Esophagus muscularis mucosa (tissue), 3 donors: Measurements from ENCODE around the gene CMTM7.

Source experiments
- CTCF ChIP-seq, 3 experiments: fragments of 200-600 bp in 2 of 3; fragments of 450-650 bp in 1 of 3; sonication (generic) in 2 of 3; IDR thresholded peaks; one replicate each; pipeline ENCODE4 v1.5.1; 2017 to 2019; ENCODE audit warnings: antibody characterized with exemption in 3 of 3, mild to moderate bottlenecking in 2 of 3, moderate library complexity in 1 of 3
- EP300 ChIP-seq: sonication (generic); formaldehyde crosslinking; IDR thresholded peaks from one replicate; pipeline ENCODE4 v1.6.1; 2017; ENCODE audit warnings: antibody characterized with exemption

DNA sequence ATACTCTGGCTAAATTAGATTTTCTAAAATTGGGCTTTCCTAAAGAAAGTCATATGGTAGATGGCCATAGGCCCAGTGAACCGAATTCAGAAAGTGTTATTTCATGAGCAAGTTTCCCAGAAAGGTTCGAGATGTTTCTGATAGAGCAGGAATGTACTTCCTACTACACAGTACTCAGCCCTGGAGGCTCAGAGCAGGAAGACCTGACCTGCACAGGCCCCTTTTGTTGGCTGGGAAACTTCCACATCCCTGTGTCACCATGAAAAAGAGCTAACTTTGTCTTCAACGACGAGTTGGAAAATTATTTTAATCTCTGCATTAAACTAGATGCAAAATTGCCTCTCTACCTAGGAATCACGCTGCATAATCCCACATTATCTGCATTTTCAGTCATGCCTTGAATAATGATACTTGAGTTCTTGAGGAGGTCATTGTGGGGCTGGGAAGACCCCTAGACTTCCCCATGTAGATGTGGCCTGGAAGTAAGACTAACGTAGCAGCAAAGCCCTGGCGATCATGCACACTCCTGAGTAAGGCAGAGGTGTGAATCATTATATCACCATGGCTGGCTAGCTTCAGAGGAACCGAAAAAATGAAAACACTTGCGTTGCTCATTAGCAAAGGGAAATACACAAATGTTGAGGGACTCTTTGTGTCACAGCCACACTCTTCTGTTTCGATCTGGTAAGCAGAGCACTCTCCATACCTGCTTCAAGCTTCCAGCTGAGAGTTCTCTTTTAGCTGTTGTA lies 47.1 kb downstream of the CMTM7 start:
- no peak for TF ChIP-seq CTCF (IDR thresholded peaks at IDR 0.05)
- TF ChIP-seq EP300, result no peak
